Colonic mucosa (tissue), 4 donors: ENCODE measurements around the gene OMG. TPM values are rescaled to one million over a fixed set of nuclear protein-coding genes. Genes with fewer than 3 reads are reported as not detected.

Experiments used
- DNase-seq: peaks from one replicate; pipeline ENCODE4 v3.0.0-alpha.2; 2020
- H3K27ac ChIP-seq: fragments of 200-600 bp; one replicate; pipeline ENCODE4 v1.8.0; 2021
- H3K27me3 ChIP-seq: fragments of 200-600 bp; one replicate; pipeline ENCODE4 v1.8.0; 2021
- H3K36me3 ChIP-seq: fragments of 200-600 bp; one replicate; pipeline ENCODE4 v1.8.0; 2021
- H3K4me1 ChIP-seq: fragments of 200-600 bp; one replicate; pipeline ENCODE4 v1.8.0; 2021; ENCODE audit warnings: mild to moderate bottlenecking
- H3K4me3 ChIP-seq: fragments of 200-600 bp; one replicate; pipeline ENCODE4 v1.8.0; 2021
- H3K9ac ChIP-seq, 2 donors: one replicate each; pipeline ENCODE4 v1.7.0; 2013; ENCODE audit warnings: control low read depth in 2 of 2, low read depth in 2 of 2, low read length in 2 of 2
- H3K9me3 ChIP-seq: fragments of 200-600 bp; one replicate; pipeline ENCODE4 v1.8.0; 2021
- intact Hi-C: fragments of 100-400 bp; cut with DNase I; formaldehyde crosslinking; loops from one replicate; pipeline ENCODE4 v1.14.1; 2022
- total RNA-seq, 2 donors: library from RNA; stranded (reverse); fragmentation: NEBNext Ultra II Directional in 1 of 2; extraction: Animal tissue kit (Norgen Biotek cat#: 25700) in 1 of 2; gene quantifications; one replicate each; pipeline ENCODE4 v1.2.1, GENCODE V29; 2021
- TF ChIP-seq, protein P1 (sequence below): fragments of 200-600 bp; IDR thresholded peaks from one replicate; pipeline ENCODE4 v1.8.0; 2022; ENCODE audit warnings: antibody characterized with exemption, mild to moderate bottlenecking
- donor health status: healthy.
- donor health status: DM: no; HTN: no; CAD: no.
- donor health status: DM: no; HTN: no; CAD: no.

The OMG gene
- total RNA-seq, 2 donors from 2014 or later, result 0.40 TPM; not detected in 1

DNA sequence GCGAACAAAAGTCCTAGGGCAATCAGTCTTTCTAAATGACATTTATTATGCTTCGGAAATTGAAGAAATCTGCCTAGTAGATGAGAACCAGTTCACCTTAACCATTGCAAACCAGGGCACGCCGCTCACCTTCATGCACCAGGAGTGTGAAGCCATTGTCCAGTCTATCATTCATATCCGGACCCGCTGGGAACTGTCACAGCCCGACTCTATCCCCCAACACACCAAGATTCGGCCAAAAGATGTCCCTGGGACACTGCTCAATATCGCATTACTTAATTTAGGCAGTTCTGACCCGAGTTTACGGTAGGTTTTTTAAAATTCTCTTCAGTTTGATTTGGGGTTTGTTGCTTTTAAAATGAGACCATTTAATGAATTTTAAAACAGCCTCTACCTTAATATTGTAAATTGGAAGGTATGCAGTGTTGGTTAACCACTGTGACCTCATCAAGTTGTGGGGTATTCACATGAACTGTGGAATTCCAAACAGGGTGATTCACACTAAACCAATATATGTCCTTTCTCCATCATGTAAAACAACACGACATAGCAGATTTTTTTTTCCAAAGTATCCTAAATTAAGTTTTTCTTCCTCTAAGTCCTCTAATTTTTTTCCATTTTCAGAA is 30.6 kb upstream of the OMG start:
- no peaks in the 10 kb centered on the region for H3K27me3 ChIP-seq
- no peak overlapping the region for H3K27ac ChIP-seq
- no peaks in the 10 kb centered on the region for H3K4me1 ChIP-seq
- H3K4me3 ChIP-seq, result no peak overlapping the region
- TF ChIP-seq, protein P1, sequence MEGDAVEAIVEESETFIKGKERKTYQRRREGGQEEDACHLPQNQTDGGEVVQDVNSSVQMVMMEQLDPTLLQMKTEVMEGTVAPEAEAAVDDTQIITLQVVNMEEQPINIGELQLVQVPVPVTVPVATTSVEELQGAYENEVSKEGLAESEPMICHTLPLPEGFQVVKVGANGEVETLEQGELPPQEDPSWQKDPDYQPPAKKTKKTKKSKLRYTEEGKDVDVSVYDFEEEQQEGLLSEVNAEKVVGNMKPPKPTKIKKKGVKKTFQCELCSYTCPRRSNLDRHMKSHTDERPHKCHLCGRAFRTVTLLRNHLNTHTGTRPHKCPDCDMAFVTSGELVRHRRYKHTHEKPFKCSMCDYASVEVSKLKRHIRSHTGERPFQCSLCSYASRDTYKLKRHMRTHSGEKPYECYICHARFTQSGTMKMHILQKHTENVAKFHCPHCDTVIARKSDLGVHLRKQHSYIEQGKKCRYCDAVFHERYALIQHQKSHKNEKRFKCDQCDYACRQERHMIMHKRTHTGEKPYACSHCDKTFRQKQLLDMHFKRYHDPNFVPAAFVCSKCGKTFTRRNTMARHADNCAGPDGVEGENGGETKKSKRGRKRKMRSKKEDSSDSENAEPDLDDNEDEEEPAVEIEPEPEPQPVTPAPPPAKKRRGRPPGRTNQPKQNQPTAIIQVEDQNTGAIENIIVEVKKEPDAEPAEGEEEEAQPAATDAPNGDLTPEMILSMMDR, result no peak
- intact Hi-C loops, result no loop called here
- no peak overlapping the region for H3K9ac ChIP-seq
- H3K9me3 ChIP-seq, result no peaks in the 10 kb centered on the region
- DNase-seq, result no peak
- no peaks in the 10 kb centered on the region for H3K36me3 ChIP-seq

DNA sequence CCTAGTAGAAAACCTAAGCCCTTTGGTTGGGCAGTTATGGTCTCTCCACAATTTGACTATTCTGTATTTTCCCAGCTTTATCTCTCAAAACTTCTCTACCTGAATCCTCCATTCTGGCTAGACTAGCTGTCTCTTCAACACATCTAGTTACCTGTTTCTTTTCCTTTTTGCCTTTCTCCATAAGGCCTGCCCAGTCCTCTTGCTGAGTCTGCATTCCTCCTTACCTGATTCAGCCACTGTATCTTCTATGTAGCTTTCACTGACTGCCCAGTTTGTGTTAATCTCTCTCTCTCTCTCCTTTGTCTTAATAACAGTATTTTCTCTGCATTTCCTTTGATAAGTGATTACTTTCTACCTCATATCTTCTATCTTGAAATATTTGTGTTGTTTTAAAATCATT is 26.5 kb upstream of the OMG start:
- Histone ChIP-seq H3K4me3 (no peak overlapping the region), H3K36me3 (no peaks in the 10 kb centered on the region), H3K4me1 (no peaks in the 10 kb centered on the region), H3K9ac (no peak overlapping the region), H3K27me3 (no peaks in the 10 kb centered on the region), H3K27ac (no peak overlapping the region), H3K9me3 (no peaks in the 10 kb centered on the region)
- DNase-seq, result no peak
- TF ChIP-seq, protein P1, result no peak
- intact Hi-C loops, result no loop called here

DNA sequence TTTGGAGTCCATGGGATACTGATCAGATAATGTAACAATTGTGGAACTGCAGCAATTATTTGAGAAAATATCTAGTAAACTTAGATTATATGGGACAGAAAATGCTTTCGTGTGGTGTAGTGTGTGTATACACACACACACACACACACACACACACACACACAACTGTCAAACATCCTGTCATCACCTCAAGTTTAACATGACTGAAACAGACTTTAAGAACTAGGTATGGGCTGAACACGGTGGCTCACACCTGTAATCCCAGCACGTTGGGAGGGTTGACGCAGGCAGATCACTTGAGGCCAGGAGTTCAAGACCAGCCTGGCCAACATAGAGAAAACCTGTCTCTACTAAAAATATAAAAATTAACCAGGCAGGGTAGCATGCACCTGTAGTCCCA is 24.9 kb upstream of the OMG start:
- TF ChIP-seq, protein P1, result no peak
- Histone ChIP-seq H3K9me3 (no peaks in the 10 kb centered on the region), H3K4me1 (no peaks in the 10 kb centered on the region), H3K36me3 (no peaks in the 10 kb centered on the region), H3K27me3 (no peaks in the 10 kb centered on the region), H3K9ac (no peak overlapping the region), H3K4me3 (no peak overlapping the region), H3K27ac (no peak overlapping the region)
- intact Hi-C loops, result no loop called here
- no peak for DNase-seq

DNA sequence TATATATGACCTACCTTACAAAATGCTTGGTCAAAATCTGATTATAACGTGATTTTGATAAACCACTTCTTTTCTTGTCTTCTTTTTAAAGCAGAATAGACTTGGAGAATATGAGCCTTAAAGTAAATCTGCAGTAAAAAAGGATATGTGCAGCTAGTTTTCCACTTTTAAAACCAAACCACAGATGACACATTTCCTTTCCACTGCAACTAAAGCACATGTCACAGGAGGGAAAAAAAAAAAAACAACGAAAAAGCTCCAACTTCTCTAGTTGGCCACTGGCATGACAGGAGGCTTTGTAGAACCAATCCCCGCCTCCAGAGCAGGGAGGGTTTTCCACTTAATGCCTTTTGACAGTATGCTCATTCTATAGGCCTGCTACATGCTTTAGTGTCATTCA is 24.4 kb upstream of the OMG start, which contains the start of gene EVI2A:
Gene EVI2A, minus strand, starts transcription at position 142 of the 400 bp plus-strand sequence. CDS start 2,609 bp downstream, outside the sequence.
- Histone ChIP-seq H3K36me3 (no peaks in the 10 kb centered on the region), H3K9me3 (no peaks in the 10 kb centered on the region), H3K4me3 (peak within 1 kb of the TSS; percentile 3), H3K9ac (no peak within 1 kb of the TSS), H3K27me3 (no peaks in the 10 kb centered on the region), H3K4me1 (no peaks in the 10 kb centered on the region), H3K27ac (peak within 1 kb of the TSS; percentile 48)
- DNase-seq, result peak; percentile 36
- TF ChIP-seq, protein P1, result no peak
- intact Hi-C loops, result no loop called here

DNA sequence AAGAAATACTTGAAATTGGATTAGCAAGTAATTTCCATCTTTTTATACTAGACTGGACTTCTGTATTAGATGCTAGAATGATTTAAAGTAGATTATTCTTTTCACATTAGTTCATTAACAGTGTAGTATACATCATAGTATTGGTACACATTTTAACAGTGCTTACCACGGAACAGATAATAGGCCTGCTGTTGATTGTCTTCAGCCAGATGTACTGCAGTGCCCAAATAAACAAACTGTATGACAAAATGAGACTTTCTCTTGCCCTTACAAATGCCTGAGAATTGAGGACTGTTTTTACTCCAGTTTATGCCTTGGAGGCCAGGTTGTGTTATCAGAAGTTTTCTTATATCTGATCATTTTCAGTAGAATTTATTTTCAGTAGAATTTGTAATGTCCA is 23.8 kb upstream of the OMG start:
- Histone ChIP-seq H3K4me1 (no peaks in the 10 kb centered on the region), H3K27ac (peak overlapping the region; percentile 48), H3K9ac (no peak overlapping the region), H3K36me3 (no peaks in the 10 kb centered on the region), H3K27me3 (no peaks in the 10 kb centered on the region), H3K9me3 (no peaks in the 10 kb centered on the region), H3K4me3 (peak overlapping the region; percentile 3)
- TF ChIP-seq, protein P1, result no peak
- DNase-seq, result no peak
- intact Hi-C loops, result no loop called here
